GM12872 (cell line): ENCODE results near the gene CDCA8.

Source experiments
- CTCF ChIP-seq: IDR thresholded peaks from 3 replicates; pipeline ENCODE4 v1.5.1; 2011; ENCODE audit warnings: low read depth, mild to moderate bottlenecking, low read length, moderate library complexity; ENCODE audit not compliant: insufficient read depth

The CDCA8 gene

GRCh38 chr1:37741662-37742061 lies 49.3 kb downstream of the CDCA8 start:
- no peak for TF ChIP-seq CTCF

- TF ChIP-seq CTCF: no peak
Measured at GRCh38 chr1:37746806-37747205, 54.5 kb downstream of the CDCA8 start.

- TF ChIP-seq CTCF: no peak
Measured at GRCh38 chr1:37748565-37748964, 56.2 kb downstream of the CDCA8 start.

GRCh38 chr1:37752213-37752582 lies 59.9 kb downstream of the CDCA8 start:
- TF ChIP-seq CTCF: no peak

GRCh38 chr1:37752583-37753471 lies 60.5 kb downstream of the CDCA8 start:
- TF ChIP-seq CTCF: no peak

- TF ChIP-seq CTCF: no peak
Measured at GRCh38 chr1:37753473-37754321, 61.4 kb downstream of the CDCA8 start.

- no peak for TF ChIP-seq CTCF
Measured at GRCh38 chr1:37755290-37755689, 63.0 kb downstream of the CDCA8 start.
